IPS-NIHi7 (cell line): ENCODE data around the gene ZNF502.
A peak's percentile ranks its signal among the peaks of the same experiment; 100 is the strongest.
"Not testable (repeated sequence)": the region's sequence is repeated elsewhere in the genome, so short reads cannot be mapped to it uniquely, and the experiment has no call there.

Experiments used
- DNase-seq: peaks from one replicate; pipeline ENCODE4 v3.0.0; 2012; ENCODE audit warnings: mixed read lengths; ENCODE audit errors: extremely low spot score

Gene ZNF502

DNA sequence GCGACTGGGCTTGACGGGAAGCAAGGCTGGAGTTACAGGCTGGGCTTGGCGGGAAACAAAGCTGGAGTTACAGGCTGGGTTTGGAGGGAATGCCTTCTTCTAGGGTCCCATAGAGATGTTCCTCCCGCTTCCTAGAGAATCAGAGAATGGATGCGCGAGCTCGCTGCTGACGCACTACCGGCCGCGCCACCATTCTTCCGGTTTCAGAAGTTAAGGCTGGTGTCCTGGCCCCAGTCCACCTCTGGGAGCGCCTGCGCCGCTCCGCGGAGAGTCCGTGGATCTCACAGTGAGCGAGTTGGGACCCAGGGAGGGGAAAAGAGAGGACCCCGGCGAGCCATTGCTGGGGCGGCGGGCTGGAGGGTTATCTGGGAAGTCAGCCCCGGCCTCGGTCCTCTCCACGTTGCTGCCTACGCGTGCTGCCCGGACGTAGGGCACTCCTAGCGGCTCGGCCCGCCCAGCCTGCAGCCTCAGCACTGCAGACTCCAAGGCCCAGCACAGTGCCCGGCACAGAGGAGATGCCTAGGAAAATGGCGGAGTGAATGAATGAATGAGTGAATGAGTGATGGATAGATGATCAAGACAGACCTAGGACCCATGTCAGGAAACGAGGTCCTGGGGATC is at the start of gene ZNF502:
Gene ZNF502, plus strand, starts transcription at position 206 of the 621 bp plus-strand sequence. CDS start 7,602 bp downstream, outside the sequence.
- peak; percentile 88 for DNase-seq

GRCh38 chr3:44665173-44665572 is 47.3 kb upstream of the ZNF502 start:
- no peak for DNase-seq

- DNase-seq: no peak
These were observed 46.1 kb upstream of the ZNF502 start for GRCh38 chr3:44666346-44666745.

DNA sequence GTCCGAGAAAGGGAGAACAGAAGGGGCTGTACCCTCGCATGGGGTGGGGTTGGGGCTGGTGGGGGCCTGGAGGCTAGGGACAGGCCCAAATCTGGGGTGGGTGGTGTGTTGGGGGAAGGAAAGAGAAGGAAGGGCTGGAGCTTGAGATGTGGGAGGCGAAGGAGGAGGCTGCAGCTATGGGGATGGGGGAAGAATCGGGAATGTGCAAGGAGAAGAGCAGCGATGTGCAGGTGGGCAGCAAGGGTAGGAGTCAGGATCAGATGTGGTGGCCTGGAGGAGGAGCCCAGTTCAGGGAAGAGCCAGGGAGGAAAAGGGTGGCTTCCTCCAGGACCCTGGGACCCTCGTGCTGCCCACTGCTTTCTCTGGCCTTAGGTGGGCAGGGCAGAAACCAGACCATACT is 42.7 kb upstream of the ZNF502 start:
- DNase-seq: no peak

GRCh38 chr3:44673466-44673865 is 39.0 kb upstream of the ZNF502 start:
- DNase-seq: not testable (repeated sequence)

DNA sequence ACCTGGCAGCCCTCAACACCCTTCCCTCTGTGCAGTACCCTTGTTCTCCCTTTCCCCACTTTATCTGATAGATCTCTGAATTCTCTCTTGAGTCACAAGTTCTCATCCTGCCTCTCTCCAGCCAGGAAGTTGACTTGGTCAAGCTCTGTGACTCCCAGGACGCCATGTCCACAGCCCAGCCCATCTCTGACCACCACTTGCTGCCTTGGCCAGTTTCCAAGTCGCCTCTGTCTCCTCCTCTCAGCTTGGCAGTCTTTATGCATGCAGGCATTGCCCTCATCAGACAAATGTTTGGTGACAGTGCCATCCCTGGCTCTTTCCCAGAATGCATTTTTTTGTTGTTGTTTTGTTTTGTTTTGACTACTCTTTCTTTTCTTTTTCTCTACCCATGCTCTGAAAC is 38.2 kb upstream of the ZNF502 start:
- no peak for DNase-seq

- DNase-seq: no peak
These were observed 33.9 kb upstream of the ZNF502 start for GRCh38 chr3:44678480-44679116.

- DNase-seq: no peak
These were observed 31.5 kb upstream of the ZNF502 start for GRCh38 chr3:44680921-44681455.

DNA sequence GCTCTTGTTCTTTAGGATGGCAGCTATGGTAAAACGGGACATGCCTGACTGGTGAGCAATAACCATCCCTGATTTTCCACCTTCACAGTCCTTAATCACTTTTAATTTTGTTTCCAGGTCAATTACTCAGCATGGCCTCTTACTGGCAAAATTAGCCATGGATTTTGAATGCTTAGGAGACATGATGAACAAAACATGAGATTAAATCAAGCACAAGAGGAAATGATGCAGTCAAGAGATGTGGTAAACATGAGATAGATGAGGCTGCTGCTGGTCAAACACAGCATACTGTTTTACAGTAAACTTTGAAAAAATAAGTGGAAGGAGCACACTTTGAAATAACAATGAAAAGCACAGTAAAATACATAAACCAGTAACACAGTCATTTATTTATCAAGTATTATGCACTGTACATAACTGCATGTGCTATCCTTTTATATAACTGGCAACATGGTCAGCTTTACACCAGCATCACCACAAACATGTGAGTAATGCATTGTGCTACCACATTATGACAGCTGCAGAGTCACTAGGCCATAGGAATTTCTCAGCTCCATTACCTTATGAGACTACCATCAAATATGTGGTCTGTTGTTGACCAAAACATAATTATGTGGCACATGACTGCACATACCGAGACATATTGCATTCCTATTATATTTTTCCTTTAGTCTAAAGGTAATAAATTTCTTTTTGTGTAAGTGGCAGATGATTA is 30.1 kb upstream of the ZNF502 start:
- DNase-seq: no peak

DNA sequence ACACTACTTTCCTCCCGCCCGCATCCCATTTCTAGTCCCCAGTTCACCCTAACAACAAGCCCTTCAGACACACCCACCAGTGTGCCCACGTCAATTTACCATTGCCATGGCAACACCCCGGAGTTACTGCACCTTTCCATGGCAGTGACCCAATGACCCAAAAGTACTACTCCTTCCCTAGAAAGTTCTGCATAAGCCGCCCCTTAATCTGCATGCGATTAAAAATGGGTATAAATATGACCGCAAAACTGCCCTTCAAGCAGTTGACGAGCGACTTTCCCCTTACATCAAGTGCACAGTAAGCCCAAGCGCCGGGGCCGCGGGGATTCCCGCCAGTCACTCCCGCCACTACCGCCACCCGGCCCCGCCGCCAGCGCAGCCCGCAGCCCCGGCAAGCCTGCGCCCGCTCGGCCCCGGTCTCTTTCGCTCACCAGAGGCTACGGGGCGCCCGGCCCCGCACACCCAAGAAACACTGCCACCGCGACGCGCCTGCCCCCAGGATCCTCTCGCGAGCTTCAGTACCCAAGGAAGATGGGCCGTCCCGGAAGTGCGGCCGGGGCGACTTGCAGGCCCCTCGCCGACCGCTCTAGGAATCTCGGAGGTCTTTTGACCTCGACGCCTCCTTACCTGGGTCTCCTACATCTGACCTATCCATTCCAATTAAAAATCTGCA is 27.2 kb upstream of the ZNF502 start:
- DNase-seq: peak; percentile 89

DNA sequence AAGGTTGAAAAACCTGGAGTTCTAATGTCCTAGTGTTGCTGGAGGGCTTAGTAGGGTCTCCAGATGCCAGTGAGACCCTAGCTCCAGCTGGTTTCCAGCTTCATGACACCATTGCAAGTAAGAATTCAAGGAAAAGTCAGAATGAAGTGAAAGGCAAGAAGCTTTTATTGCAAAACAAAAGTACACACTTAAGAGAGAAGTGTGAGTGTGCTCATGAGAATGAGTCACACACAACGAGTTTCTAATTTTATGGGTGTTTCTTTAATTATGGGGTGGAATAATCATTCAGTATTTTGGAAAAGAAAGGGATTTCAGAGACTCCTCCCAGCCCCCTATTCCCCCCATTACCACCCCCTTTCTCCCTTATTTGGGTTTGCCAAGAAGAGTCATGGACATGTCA is 24.6 kb upstream of the ZNF502 start:
- no peak for DNase-seq

DNA sequence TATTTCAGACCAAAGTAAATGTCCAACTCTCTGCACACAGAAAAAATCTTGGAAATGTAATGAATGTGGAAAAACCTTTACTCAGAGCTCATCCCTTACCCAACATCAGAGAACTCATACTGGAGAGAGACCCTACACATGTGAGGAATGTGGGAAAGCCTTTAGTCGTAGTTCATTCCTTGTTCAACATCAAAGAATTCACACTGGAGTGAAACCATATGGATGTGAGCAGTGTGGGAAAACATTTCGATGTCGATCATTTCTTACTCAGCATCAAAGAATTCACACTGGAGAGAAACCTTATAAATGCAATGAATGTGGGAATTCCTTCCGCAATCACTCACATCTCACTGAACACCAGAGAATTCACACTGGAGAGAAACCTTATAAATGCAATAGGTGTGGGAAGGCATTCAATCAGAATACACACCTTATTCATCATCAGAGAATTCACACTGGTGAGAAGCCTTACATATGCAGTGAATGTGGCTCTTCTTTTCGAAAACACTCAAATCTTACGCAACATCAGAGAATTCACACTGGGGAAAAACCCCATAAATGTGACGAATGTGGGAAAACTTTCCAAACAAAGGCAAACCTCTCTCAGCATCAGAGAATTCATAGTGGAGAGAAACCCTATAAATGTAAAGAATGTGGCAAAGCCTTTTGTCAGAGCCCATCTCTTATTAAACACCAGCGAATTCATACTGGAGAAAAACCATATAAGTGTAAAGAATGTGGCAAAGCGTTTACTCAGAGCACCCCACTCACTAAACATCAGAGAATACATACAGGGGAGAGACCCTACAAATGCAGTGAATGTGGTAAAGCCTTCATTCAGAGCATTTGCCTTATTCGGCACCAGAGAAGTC is 9.0 kb downstream of the ZNF502 start:
- no peak for DNase-seq

DNA sequence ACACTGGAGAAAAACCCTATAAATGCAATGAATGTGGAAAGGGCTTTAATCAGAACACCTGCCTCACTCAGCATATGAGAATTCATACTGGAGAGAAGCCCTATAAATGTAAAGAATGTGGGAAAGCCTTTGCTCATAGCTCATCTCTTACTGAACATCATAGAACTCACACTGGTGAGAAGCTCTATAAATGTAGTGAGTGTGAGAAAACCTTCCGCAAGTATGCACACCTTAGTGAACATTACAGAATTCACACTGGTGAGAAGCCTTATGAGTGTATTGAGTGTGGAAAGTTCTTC is 9.6 kb downstream of the ZNF502 start:
- no peak for DNase-seq

GRCh38 chr3:44729384-44729910 is 17.0 kb downstream of the ZNF502 start, which contains the start of gene ZNF501:
ZNF501 (plus strand) TSS chr3:44729635; CDS start chr3:44734422, 4,787 bp downstream.
- peak; percentile 96 for DNase-seq

DNA sequence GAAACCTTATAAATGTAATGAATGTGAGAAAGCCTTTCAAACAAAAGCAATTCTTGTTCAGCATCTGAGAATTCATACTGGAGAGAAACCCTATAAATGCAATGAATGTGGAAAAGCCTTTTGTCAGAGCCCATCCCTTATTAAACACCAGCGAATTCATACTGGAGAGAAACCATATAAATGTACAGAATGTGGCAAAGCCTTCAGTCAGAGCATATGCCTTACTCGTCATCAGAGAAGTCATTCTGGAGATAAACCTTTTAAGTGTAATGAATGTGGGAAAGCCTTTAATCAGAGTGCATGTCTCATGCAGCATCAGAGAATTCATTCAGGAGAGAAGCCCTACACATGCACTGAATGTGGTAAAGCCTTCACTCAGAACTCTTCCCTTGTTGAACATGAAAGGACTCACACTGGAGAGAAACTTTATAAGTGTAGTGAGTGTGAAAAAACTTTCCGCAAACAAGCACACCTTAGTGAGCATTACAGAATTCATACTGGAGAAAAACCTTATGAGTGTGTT is 22.2 kb downstream of the ZNF502 start:
- DNase-seq: no peak

- peak; percentile 18 for DNase-seq
These were observed 48.6 kb downstream of the ZNF502 start for GRCh38 chr3:44761101-44761423.

DNA sequence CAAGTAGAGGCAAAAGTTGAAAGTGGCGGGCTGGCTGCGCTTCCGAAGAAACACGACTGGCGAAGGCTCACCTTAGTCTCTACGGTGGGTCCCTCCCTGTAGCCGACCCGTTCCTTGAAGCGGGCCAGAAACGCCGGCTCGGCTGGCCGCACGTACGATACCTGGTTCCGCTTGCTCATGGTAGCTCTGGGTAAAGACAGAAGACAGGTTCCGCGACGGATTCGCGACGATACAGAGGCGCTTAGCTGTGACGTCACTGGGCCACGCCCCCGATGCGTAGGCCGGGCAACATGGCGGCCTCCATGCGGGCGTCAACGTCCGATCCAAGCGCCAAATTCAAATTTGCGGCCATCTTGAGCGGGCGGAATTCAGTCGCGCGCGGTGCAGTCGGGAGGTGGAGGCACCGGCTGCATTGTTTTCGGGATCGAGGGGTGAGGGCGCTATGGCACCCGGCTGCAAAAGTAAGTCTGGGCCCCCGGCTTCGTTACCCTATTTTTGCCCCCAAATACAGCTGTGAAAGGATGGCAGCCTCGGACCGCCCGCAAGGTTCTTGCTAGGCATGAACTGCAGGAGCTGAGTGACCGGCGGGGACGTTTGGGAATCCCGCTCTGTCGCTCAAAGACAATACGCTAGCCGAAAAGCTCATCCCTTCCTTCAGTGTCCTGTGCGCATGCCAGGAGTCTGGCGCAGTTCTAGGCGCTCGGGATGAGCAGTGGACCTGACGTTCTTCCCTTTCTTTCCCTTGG is 49.1 kb downstream of the ZNF502 start, which contains the start of the genes KIAA1143 and KIF15:
Gene KIAA1143, minus strand, starts transcription at position 196 of the 746 bp plus-strand sequence. Its CDS starts 17 bp downstream, at position 179.
Gene KIF15, plus strand, starts transcription at position 371 of the 746 bp plus-strand sequence. Its CDS starts 72 bp downstream, at position 443.
- DNase-seq: peak; percentile 96

GRCh38 chr3:44762170-44762677 is 49.8 kb downstream of the ZNF502 start:
- DNase-seq: no peak

DNA sequence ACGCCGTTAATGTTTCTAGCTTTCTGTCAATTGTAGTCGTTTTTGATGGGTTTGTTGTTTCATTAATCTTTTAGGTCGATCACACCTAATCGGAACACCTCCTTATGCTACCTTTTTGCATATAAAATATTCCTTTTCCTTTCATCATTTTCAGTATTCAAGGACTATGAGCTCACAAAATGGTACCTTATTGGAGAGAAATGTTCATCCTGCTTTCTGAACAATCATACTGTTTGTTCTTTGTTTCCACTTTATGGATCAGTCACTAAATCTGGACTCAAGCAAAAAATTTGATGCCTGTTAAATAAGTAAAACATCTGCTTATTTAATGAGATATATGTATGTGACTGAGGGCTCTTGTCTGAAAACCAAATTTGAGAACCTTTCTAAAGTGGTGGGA is 50.2 kb downstream of the ZNF502 start:
- DNase-seq: no peak

- DNase-seq: no peak
These were observed 51.8 kb downstream of the ZNF502 start for GRCh38 chr3:44764248-44764647.
